ENCODE data around the gene GSTA1. TPM values are rescaled to one million over a fixed set of nuclear protein-coding genes. Genes with fewer than 3 reads are reported as not detected.
"Not testable (repeated sequence)": the region's sequence is repeated elsewhere in the genome, so short reads cannot be mapped to it uniquely, and the experiment has no call there.

GSTA1 gene
- total RNA-seq, 2 donors from 2014 or later: 24.0 to 329 TPM

- H3K27ac ChIP-seq; H3K27me3 ChIP-seq (replicated peaks; ENCODE audit: insufficient read depth); H3K4me3 ChIP-seq; intact Hi-C loops (cut with DNase I); H3K9me3 ChIP-seq; H3K36me3 ChIP-seq; DNase-seq (ENCODE audit: low spot score); H3K4me1 ChIP-seq (replicated peaks): not testable (repeated sequence)
- 71% methylated on average over 7 of the region's 7 CpGs for WGBS
- peak; percentile 10 for TF ChIP-seq POLR2AphosphoS5 (IDR thresholded peaks at IDR 0.05)
Observed at GRCh38 chr6:52761673-52762491, 41.7 kb downstream of the GSTA1 start.

GRCh38 chr6:52760105-52760765 is 43.4 kb downstream of the GSTA1 start:
- no peaks in the 10 kb centered on the region for H3K27me3 ChIP-seq (replicated peaks; ENCODE audit: insufficient read depth)

GRCh38 chr6:52759085-52759484 is 44.5 kb downstream of the GSTA1 start:
- 88% methylated on average over 1 of the region's 1 CpG for WGBS
- TF ChIP-seq, protein P1, sequence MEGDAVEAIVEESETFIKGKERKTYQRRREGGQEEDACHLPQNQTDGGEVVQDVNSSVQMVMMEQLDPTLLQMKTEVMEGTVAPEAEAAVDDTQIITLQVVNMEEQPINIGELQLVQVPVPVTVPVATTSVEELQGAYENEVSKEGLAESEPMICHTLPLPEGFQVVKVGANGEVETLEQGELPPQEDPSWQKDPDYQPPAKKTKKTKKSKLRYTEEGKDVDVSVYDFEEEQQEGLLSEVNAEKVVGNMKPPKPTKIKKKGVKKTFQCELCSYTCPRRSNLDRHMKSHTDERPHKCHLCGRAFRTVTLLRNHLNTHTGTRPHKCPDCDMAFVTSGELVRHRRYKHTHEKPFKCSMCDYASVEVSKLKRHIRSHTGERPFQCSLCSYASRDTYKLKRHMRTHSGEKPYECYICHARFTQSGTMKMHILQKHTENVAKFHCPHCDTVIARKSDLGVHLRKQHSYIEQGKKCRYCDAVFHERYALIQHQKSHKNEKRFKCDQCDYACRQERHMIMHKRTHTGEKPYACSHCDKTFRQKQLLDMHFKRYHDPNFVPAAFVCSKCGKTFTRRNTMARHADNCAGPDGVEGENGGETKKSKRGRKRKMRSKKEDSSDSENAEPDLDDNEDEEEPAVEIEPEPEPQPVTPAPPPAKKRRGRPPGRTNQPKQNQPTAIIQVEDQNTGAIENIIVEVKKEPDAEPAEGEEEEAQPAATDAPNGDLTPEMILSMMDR (IDR thresholded peaks at IDR 0.05): no peak
- no peak for TF ChIP-seq POLR2A (IDR thresholded peaks at IDR 0.05)
- no peak for TF ChIP-seq POLR2AphosphoS5 (IDR thresholded peaks at IDR 0.05)
- DNase-seq (ENCODE audit: low spot score): no peak
- intact Hi-C loops (cut with DNase I): no loop called here
- H3K36me3 ChIP-seq: no peaks in the 10 kb centered on the region
- no peak overlapping the region for H3K4me3 ChIP-seq
- no peak overlapping the region for H3K27ac ChIP-seq
- H3K9me3 ChIP-seq: no peaks in the 10 kb centered on the region
- no peaks in the 10 kb centered on the region for H3K27me3 ChIP-seq (replicated peaks; ENCODE audit: insufficient read depth)
- H3K4me1 ChIP-seq (replicated peaks): no peaks in the 10 kb centered on the region

More at GRCh38 chr6:52760105-52760765, 43.4 kb downstream of the GSTA1 start:
- WGBS: 80% methylated on average over 6 of the region's 6 CpGs
- no peaks in the 10 kb centered on the region for H3K4me1 ChIP-seq (replicated peaks)
- TF ChIP-seq, protein P1 (IDR thresholded peaks at IDR 0.05): no peak
- TF ChIP-seq POLR2A (IDR thresholded peaks at IDR 0.05): no peak
- no peak for TF ChIP-seq POLR2AphosphoS5 (IDR thresholded peaks at IDR 0.05)
- no peak overlapping the region for H3K4me3 ChIP-seq
- H3K36me3 ChIP-seq: no peaks in the 10 kb centered on the region
- no peak for DNase-seq (ENCODE audit: low spot score)
- H3K27ac ChIP-seq: no peak overlapping the region
- H3K9me3 ChIP-seq: no peaks in the 10 kb centered on the region
- intact Hi-C loops (cut with DNase I): no loop called here

DNA sequence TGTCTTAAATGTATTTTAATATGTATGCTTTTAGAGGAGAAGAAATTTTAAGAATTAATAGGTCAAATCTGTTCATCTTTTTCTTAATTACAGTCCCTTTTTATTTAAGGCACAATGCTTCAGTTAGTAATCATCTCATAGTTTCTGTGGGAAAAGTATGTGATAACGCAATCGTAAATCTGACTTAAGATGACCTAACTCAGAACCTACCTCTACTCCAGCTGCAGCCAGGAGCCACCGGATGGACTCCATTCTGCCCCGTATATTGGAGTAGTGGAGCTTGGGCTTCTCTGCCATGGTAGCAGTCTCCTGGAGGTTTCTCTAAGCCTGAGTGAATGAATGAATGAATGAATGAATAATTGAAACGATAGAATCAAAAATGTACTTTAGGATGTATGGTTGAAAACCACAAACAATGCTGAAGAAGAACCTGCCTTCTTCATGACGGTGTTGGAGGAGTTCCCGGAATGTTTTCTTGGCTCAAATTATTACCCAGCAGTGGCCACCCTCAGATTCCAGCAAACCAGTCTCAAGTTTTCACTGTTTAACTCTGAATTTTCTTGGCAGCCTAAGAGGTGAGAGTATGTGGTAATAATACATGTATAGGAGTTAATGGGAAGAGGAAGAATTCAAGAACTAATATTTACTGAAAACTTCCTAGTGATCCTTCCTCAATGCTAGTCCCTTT is 45.8 kb downstream of the GSTA1 start:
- DNase-seq (ENCODE audit: low spot score); H3K36me3 ChIP-seq; H3K4me3 ChIP-seq; H3K27me3 ChIP-seq (replicated peaks; ENCODE audit: insufficient read depth); H3K27ac ChIP-seq; H3K4me1 ChIP-seq (replicated peaks); H3K9me3 ChIP-seq; intact Hi-C loops (cut with DNase I): not testable (repeated sequence)
- WGBS: 57% methylated on average over 7 of the region's 7 CpGs

DNA sequence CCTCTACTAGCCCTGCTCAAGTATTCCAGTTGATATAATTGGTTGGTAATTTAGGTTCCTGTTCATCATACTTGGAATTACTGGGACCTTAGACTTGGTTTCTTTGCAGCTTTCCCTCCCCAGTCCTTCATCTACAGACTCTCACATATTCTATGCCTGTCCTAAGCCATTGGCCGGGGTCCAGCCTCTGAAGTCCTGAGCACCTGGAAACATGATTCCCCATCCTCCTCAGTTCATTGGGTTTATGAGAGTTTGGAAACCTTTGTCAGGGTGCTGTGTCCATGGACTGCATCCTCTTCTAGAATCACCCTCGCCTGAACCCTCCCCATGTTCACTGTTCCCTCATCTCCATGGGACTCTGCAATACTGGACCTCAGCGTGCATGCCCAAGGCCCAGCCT is 49.2 kb downstream of the GSTA1 start:
- DNase-seq (ENCODE audit: low spot score): no peak
- H3K9me3 ChIP-seq: no peaks in the 10 kb centered on the region
- intact Hi-C loops (cut with DNase I): no loop called here
- TF ChIP-seq POLR2A (IDR thresholded peaks at IDR 0.05) (no peak), POLR2AphosphoS5 (IDR thresholded peaks at IDR 0.05) (no peak)
- TF ChIP-seq, protein P1 (IDR thresholded peaks at IDR 0.05): no peak
- no peak overlapping the region for H3K27ac ChIP-seq
- H3K4me3 ChIP-seq: no peak overlapping the region
- 96% methylated on average over 3 of the region's 3 CpGs for WGBS
- no peaks in the 10 kb centered on the region for H3K36me3 ChIP-seq
- H3K27me3 ChIP-seq (replicated peaks; ENCODE audit: insufficient read depth): no peaks in the 10 kb centered on the region
- H3K4me1 ChIP-seq (replicated peaks): no peaks in the 10 kb centered on the region

- H3K27me3 ChIP-seq (replicated peaks; ENCODE audit: insufficient read depth); DNase-seq (ENCODE audit: low spot score); H3K36me3 ChIP-seq; H3K9me3 ChIP-seq; H3K4me1 ChIP-seq (replicated peaks); H3K27ac ChIP-seq; intact Hi-C loops (cut with DNase I); H3K4me3 ChIP-seq: not testable (repeated sequence)
- 68% methylated on average over 2 of the region's 2 CpGs for WGBS
Observed at GRCh38 chr6:52753137-52753536, 50.5 kb downstream of the GSTA1 start.

Data from prostate gland (tissue), 2 donors.